Right lobe of liver (tissue), 4 donors: ENCODE measurements around the gene CAPZB.

ENCODE experiments used
- POLR2A ChIP-seq: fragments of 450-650 bp; IDR thresholded peaks from one replicate; pipeline ENCODE4 v1.6.1; 2017; ENCODE audit warnings: antibody characterized with exemption, mild to moderate bottlenecking
- TF ChIP-seq, protein P1 (sequence below), 4 donors: fragments of 200-600 bp in 3 of 4; fragments of 450-650 bp in 1 of 4; IDR thresholded peaks; one replicate each; pipeline versions ENCODE4 v1.5.1 to v1.8.0; 2016 to 2022; ENCODE audit warnings: antibody characterized with exemption in 4 of 4, mild to moderate bottlenecking in 2 of 4
- donor health status: DM: no; HTN: no; CAD: no.
- donor health status: DM: no; HTN: no; CAD: no.
- donor health status: DM: no; HTN: yes; CAD: no.

DNA sequence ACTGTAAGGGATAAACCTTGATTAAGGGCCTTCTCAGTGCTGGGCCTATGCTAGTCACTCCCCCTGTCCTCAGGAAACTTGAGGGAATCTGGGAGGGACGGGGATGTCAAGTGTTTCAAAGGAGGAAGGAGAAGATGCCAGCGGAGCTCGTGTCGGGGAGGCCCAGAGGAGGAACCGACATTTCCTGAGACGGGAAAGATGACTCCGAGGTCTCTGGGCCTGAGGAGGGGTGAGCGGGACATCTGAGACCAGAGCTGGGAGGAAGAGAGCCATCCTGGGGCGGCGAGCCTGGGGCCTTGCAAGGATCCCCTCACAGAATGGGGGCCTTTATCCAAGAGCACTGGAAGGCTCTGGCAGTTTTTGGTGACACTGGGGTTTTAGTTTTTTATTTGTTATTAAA, 162.9 kb downstream of the CAPZB start:
- TF ChIP-seq, protein P1, sequence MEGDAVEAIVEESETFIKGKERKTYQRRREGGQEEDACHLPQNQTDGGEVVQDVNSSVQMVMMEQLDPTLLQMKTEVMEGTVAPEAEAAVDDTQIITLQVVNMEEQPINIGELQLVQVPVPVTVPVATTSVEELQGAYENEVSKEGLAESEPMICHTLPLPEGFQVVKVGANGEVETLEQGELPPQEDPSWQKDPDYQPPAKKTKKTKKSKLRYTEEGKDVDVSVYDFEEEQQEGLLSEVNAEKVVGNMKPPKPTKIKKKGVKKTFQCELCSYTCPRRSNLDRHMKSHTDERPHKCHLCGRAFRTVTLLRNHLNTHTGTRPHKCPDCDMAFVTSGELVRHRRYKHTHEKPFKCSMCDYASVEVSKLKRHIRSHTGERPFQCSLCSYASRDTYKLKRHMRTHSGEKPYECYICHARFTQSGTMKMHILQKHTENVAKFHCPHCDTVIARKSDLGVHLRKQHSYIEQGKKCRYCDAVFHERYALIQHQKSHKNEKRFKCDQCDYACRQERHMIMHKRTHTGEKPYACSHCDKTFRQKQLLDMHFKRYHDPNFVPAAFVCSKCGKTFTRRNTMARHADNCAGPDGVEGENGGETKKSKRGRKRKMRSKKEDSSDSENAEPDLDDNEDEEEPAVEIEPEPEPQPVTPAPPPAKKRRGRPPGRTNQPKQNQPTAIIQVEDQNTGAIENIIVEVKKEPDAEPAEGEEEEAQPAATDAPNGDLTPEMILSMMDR (IDR thresholded peaks at IDR 0.05), result no peak
- no peak for TF ChIP-seq POLR2A
